ENCODE measurements around the gene KIF21B.
A peak's percentile ranks its signal among the peaks of the same experiment; 100 is the strongest.
"Not testable (repeated sequence)": the region's sequence is repeated elsewhere in the genome, so short reads cannot be mapped to it uniquely, and the experiment has no call there.

Gene KIF21B

DNA sequence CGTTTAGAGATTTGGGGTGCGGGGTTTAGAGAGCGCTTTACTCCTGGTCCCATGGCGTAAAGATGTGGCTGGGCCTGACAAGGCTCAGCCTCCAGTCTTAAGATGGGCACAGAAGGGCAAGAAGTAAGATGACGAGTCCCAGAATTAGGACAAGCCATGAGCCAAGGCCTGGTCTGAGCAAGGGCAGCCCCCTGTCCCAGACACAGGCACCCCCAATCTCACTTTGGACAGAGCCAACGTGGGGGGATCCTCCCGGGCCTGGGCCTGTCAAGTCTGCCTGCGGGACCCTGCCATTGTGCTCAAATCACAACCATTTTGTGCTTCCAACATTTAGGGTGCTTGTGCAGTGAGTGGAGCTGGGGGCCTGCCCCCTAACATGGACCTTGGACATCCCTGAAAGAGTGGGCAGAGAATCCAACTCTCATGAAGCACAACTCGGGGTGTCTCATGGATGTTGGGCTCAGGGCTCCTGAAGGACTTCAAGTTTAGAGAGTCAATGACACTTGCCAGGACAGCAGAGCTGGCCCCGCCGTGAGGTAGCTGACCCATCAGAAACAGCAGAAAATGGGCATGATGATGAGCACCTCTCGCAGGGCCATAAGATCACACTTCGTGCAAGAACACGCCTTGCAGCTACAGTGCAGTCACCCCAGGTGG lies 52.6 kb downstream of the KIF21B start:
- no peak for DNase-seq (ENCODE audit: low read depth)

DNA sequence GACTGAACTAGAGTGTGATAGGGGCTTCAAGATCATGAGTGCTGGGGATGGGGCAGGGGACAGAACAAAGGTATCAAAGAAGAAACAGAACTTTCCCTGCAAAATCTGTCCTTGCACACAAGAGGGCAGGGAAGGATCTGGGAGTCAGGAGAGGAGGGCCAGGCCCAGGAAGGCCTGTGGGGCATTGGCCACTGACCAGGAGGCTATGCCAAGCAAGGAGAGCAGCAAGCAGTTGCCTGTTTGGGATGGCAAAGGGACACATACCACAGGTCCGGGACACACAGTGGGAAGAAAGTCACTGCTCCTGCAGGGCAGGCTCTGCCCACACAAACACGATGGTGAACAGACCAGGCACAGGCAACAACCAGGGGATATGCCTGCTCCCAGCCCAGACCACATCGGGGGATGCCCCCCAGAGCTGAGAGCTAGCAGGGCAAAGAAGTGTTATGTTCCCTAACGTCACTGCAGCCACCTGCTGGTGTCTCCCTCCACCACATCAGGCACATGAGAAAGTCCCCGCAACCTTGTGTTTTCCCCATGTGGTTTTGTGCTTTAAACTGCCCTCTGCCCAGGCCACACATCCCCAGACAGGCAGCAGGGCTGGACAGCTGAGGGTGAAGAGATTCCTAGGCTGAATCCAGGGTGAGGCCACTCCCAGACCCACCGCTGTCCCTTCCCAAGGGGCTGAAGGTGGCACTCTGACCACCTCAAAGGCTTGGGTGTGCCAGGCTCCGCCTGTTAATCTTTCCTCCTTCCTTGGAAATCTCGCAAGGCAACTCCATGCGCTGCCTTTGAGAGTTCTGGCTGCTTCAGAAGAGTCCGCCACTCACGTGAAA lies 53.6 kb downstream of the KIF21B start:
- DNase-seq (ENCODE audit: low read depth): no peak

DNA sequence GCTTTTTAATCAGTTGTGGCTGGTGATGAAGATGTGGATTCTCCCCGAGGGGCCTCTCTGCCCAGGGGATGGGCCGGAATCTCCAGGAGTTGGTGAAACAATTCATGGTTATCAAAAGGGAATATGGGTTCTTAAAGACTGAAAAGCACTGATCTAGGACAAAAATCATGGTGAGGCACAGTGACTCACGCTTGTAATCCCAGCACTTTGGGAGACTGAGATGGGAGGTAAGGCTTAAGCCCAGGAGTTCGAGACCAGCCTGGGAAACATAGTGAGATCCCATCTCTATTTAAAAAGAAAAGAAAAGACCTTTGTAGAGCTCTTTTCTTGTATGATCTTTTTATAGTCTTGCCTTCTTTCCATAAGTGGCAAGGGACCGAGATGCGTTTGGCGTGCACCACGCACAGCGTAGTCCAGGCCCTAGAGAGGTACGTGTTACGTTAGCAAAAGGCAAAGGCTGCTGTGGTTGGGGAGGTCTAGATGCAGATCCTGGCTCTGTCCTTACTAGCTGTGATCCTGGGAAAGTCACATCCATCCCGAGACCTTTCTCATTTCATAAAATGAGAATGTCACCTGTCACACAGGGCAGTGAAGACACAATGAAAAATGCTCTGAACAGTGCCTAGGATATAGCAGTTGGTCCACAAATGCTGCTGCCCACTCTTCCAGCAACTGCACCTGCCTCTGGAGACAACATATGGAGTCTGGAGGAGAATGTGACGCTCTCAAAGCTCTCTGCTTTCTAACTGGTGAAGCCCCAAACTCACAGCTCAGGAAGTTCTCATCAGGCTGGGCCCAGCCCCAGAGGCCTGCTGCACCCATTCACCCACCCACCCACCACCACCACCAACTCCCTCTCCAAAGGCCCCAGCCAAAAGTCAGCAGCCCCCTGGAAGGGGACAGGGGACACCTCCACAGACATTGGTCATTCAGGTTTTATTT lies 54.8 kb downstream of the KIF21B start:
- peak; percentile 27 for DNase-seq (ENCODE audit: low read depth)

DNA sequence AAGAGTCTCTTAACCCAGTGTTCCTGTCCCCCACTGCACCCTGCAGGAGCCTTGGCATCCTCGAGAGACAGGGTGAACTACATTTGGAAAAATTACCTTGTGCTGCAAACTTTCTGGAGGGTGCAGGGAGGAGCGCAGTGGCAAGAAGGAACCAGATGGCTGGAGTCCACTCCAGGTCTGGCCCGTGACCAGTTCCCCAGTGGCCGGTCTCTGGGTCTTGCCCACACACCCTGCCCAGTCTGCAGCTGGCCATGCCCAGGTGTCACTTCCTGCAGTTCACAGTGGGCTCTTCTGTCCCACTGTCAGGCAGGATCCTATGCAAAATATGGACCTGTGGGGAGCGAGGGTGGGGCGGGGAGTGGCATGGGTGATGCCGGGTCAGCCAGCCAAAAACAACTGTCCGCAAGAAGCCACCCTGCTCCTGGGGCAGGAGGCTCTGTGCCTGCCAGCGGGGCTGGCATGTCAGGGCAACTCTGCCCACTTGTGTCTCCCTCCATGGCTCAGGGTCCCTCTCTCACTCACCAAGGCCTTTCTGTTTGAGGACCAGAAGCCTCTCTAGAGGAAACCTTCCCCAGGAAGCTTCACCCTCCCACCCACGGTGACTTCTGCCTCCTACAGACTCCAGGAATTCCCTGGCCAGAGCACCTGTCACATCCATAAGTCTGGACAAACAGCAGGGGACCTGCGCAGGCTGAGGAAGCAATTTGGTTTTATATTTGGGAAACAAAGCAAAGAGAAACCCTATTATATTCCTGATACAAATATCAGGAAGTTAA lies 55.6 kb downstream of the KIF21B start:
- no peak for DNase-seq (ENCODE audit: low read depth)

DNA sequence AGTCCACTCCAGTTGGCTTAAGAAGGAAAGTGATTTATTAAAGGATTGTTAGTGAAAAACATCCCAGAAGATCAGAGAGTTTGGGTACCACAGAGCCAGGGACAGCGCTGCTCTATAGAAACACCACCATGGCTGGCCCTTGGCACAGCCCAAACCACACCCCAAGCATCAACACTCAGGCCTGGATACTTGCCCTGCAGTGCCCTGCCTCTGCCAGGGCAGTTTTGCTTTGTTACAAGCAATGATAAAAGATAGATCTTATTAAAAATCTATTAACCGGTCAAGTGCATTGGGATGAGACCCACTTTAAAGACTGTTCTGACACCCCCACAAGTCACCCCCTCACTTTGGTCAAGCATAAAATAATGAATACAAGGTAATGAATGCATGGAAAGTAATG lies 56.6 kb downstream of the KIF21B start:
- DNase-seq (ENCODE audit: low read depth): no peak

DNA sequence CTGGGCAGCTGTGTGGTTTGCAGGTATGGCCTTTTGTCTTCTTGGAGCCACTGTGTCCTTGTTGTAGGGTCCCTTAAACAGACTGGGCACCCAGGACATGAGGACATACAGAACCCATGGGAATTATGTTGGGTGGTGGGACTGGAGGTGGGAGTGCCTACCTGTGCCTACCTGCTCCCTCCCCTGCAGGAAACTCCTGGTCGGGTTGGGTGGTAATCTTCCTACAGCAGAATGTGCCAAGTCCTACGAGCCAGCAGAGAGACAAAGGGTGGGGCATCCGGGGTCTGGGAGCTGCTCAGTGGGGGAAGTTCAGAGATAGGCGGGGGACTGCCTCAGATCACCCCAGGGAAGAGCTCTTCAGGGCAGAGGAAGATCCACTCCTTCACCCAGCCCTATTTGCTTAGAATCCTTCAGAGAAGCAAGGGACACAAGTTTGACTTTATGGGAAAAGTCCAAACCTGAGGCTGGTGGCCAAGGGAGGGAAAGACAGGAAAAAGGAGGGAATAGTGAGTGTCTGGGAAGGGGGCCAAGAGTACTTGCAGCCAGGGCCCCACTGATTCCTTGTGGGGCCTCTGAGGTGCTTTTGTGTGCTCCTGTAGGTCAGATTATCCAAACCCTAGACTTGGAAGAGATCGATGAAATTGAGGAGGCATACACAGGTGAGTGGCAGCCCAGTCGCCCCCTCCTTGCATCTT lies 58.3 kb downstream of the KIF21B start:
- DNase-seq (ENCODE audit: low read depth): no peak

DNA sequence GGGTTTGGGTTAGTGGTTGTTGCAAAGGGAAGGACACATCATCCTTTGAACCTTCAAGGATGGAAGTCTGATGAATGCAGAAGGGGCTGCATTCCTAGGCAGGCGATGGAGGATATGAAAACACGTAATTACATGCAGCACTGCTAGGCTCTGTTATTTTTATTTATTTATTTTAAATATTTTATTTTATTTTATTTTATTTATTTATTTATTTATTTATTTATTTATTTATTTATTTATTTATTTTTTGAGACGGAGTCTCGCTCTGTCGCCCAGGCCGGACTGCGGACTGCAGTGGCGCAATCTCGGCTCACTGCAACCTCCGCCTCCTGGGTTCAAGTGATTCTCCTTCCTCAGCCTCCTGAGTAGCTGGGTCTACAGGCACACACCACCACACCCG lies 59.6 kb downstream of the KIF21B start:
- DNase-seq (ENCODE audit: low read depth): not testable (repeated sequence)

DNA sequence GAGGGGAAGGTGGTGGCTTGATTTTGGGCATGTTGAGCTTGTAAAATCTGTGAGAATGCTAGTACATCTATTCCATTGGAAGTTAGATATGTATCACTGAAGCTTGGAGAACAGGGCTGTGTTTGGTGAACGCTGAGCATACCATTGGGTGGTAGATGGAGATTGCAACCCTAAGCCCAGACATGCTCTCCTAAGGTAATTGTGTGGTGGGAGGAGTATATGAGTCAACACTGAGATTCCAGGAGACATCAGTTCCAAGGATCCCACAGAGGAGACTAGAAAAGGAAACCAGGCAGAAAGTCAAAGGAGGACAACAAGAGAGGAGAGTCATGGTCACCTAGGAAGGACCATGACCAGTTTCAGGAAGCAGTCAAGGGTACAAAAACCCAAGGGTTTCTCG lies 60.4 kb downstream of the KIF21B start:
- no peak for DNase-seq (ENCODE audit: low read depth)

DNA sequence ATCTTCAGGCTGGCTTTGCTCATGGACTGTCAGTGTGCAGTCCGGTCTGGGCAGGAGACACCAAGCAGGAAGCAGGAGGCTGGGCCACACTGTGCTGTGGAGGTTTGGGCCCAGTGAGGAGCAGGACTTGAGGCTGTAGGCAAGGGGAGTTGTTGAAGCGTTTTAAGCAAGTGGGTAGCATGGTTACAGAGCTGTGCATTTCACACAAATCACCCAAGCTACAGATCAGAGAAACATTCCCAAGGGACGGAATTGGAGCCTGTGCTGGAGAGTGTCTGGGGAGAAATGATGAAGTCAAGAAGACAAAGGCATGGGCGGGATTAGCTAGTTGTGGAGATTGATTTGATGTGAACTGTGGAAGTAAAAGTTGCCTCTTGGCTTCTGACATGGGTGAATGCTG lies 60.9 kb downstream of the KIF21B start:
- DNase-seq (ENCODE audit: low read depth): no peak

DNA sequence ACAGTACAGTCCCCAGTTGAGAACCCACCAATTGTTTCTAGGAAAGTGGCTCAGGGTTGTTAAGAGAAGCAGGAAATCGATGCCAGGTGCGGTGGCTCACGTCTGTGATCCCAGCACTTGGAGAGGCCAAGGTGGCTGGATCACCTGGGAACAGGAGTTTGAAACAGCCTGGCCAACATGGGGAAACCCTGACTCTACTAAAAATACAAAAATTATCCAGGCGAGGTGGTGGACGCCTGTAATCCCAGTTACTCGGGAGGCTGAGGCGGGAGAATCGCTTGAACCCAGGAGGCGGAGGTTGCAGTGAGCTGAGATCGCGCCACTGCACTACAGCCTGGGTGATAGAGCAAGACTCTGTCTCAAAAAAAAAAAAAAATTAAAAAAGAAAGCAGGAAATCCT lies 61.4 kb downstream of the KIF21B start:
- not testable (repeated sequence) for DNase-seq (ENCODE audit: low read depth)

DNA sequence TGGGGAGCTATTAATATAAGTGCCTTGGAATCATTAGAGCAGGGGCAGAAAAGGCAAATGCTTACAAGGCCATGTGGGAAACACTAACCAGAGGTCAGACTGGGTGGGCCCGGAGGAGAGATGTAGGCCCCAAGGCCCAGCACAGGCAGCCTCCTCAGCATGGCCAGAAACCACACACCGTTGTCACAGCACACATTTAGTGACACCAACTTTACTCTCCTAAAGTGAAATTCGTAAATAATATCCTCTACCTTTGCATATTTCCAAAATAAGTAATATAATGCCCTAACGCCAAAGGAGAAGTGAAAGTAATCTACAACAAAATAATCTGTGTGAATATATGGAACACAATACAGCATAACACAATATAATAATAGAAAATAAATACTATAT lies 62.6 kb downstream of the KIF21B start:
- no peak for DNase-seq (ENCODE audit: low read depth)

DNA sequence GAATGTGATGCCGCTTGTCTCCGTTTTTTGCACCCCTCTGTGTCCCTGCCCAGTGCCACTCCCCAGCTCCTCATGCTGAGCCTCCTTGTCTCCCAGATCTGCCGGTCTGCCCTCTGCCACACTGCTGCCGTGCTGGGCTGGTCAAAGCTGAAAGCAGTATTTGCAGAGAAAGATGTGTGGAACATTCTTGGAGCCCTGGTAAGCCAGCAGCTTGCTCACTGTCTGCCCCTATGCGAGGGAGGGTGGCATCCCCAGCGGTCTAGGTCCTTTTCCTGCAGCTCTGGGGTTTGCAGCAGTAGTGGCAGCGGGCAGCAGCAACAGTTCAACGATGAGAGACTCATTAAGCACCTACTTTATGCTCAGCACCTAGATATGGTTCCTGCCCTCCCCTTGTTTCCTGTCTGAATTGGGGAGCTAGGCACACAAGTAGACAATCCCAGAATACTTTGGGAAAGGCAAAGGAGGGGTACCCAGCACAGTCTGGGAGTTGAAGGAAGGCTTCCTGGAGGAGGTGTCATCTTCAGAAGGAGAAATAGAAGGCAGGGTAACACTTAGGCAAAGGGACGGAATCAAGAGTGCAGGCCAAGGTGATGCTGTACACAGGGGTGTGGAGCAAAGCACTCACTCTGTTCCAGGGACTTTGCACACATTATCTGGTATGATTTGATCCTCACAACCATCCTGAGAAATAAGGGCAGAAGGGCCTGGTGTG lies 63.1 kb downstream of the KIF21B start:
- DNase-seq (ENCODE audit: low read depth): no peak

DNA sequence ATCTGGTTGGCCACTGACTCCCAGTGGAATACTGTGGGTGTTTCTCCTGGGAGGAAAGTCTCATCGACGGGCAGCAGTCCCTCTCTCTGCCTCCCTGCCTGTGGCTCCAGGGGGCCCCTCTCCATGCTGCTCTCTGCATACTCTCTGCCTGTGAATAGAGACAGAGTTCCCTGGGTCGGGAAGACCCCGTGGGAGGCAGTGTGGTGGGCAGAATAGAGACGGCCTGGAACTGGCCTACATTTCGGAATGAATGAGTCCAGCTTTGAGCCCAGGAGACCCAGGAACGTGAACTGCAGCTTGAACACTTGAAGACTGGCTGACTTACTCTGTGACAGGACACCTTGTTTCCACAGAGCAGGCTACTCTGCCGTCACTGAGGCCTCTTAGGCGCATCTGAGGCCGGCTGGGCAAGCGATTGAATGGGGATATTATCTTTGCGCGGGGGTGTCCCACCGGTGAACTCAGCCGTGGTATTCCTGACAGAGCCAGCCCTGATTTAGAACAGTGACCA lies 64.0 kb downstream of the KIF21B start:
- DNase-seq (ENCODE audit: low read depth): no peak

DNA sequence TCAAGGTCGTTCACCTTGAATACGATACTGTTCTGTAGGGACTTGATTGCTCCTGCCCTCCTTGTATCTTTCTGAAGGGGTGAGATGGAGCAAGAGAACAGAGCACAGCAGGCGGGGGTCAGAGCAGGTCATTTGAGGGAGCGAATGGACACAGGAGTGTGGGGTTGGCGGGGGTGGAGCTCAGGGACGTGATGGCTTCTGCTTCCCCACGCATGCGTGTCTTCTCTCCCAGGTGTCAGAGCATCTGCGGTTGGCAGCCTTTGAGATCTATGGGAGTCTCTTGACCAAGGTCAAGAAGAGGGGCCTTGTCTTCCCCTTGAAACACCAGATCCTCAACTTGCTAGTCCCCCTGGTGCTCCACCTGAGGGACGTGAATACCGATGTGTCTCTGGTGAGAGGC lies 64.9 kb downstream of the KIF21B start:
- DNase-seq (ENCODE audit: low read depth): no peak

DNA sequence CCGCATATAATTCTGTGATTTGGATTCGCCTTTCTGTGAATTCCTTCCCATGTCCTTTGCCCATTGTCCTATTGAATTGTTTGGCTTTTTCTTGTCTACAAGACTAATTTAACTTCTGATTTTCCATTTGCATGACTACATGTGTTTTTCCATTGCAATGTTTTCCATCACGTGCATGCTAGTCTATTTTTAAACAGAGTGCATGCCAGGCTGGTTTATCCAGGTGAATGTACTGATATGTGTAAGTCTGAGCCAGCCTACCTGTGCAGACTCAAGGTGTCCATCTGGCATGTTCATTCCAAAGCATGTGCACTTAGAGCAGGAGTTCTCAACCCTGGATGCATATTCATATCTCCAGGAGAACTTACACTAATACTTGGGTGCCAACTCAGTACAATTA lies 69.1 kb downstream of the KIF21B start:
- no peak for DNase-seq (ENCODE audit: low read depth)

DNA sequence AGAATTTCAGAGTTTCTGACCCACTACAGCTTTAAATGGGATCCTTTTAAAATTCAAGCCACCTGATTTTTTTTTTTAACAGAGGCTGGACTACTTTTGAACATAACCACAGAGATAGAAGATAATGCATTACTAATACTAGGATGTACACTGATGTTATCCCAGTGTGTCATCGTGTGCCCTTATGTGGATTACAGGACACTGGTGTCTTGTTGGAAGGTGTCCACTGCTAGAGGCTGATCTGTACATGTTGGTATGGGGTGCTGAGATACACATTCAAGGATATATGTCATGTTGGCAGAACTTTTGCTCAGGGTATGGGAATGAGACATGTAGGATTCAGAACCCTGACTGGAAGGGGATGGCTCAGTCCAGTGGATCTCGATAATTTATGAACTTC lies 72.5 kb downstream of the KIF21B start:
- no peak for DNase-seq (ENCODE audit: low read depth)

DNA sequence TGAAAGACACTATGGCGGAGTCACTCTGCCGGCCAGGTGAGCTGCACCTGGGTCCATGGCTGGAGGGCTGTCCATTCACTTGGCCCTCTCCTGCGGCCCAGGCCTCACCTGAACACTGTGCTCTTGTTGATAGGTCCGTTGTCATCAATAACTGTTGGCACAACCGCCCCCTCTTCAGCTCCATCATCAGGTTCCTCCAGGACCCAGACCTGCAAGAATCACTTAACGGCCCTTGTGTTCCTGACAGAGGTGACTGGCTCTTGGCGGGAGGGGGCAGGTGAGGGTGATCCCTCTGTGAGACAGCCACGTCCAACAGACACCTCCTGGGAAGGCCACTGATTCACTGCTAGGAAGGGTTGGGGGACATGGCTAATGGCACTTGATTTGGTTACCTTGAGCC lies 73.9 kb downstream of the KIF21B start:
- no peak for DNase-seq (ENCODE audit: low read depth)

DNA sequence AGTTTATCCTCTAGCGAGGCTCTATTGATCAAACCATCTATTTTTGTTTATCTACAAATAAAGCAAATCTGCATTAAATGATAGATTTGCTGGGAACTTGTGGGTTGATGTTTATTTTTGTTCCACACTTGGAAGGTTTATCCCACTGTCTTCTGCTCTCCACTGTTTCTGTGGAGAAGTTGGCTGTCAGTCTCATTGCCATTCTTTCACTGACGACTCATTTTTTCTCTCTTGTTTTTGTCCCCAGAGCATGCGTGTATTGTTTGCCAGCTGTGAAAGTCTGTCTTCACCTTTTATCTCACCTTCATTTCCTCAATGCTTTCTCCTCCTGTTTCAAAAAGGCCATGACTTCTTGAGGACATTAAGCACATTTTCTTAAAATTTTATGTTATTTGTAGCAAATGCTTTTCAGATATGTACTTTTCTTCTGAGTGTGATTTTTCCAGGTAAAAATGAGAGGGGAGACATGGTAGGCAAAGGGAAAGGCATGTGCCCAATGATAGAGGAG lies 76.4 kb downstream of the KIF21B start:
- DNase-seq (ENCODE audit: low read depth): no peak

DNA sequence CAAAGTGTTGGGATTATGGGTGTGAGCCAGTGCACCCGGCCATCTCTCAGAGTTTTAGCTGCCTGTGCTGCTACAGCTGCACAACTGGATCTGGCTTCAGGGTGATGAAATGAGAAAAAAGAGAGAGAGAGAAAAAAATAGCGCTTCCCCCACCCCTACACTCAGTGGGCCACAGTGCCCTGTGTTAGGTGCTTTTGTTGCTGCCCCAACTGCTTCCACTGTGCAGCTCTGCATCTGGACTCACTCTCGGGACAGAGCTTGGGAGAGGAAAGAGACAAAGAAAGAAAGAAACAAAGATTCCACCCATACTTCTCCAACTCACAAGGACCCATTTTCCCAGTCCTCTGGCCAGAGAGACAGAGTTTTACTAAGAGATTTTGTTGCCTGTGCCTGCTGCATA lies 78.4 kb downstream of the KIF21B start:
- no peak for DNase-seq (ENCODE audit: low read depth)

DNA sequence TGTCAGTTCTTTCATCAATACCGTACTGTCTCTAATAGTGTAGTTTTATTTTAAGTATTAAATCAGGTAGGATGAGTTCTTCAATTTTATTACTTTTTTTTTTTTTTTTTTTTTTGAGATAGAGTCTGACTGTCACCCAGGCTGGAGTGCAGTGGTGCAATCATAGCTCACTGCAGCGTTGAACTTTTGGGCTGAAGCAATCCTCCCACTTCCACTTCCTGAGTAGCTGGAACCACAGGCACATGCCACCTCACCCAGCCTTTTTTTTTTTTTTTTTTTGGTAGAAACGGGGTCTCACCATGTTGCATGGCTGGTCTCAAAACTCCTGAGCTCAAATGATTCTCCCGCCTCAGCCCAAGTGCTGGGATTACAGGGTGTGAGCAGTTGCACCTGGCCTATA lies 84.6 kb downstream of the KIF21B start:
- no peak for DNase-seq (ENCODE audit: low read depth)
